ENCODE results near the gene CADM1.

Gene CADM1

DNA sequence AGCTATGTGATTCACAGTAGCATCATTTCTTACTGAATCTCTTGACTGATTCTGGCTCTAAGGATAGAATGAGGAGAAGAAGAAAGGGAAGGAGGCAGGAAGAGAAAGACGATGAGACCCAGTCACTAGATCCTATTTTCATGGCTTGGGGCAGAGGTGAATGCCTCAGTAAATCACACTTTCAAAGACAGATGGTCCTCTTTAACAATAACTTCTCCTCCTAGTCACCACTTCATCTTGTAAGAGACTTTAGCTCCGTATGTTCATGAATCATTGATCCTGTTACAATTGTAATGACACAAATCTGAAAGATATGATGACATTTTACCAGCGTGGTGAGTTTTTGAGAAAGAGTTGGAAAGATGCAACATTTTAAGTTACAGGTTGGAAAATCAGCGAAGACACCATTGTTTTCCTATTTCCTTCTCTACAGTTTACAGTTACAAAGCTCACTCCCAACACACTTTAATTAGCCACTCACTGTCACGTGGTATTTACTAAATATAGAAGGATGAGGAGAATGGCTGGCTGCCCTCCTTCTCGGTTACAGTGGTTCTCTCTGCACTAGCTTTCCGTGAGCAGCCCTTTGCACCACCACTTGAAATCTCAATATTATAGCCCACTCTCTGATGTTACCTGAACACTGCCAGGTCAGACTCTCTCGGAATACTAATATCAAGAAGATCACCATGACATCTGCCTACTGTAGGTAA lies 205.8 kb downstream of the CADM1 start:
- FAIRE-seq (no peak), DNase-seq (ENCODE audit: insufficient read length, low spot score) (no peak)
- no peak for TF ChIP-seq POLR2A (IDR thresholded peaks at IDR 0.05; ENCODE audit: low read depth, low read length)

GRCh38 chr11:115297330-115297729 lies 206.9 kb downstream of the CADM1 start:
- DNase-seq (ENCODE audit: insufficient read length, low spot score) (no peak), FAIRE-seq (no peak)
- no peak for TF ChIP-seq POLR2A (IDR thresholded peaks at IDR 0.05; ENCODE audit: low read depth, low read length)

DNA sequence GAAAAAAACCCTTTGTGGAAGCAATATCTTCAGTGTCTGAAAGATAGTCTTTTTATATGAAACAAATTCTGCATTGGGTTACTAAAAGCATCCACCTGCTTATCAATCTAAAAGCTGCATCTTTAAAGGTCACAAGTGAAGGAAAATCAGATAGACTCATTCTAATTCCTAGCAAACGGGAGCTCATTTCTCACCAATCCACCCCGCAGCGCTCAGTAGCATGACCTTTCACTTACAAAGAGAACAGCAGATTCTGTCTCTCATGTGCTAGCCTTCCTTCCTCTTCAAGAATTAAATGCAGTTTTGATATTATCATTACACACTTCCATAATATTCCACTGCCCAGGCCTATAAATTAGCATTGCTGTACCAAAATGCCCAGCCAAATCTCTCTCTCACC lies 212.9 kb downstream of the CADM1 start:
- no peak for FAIRE-seq
- TF ChIP-seq POLR2A (IDR thresholded peaks at IDR 0.05; ENCODE audit: low read depth, low read length), result no peak
- DNase-seq (ENCODE audit: insufficient read length, low spot score), result no peak

GRCh38 chr11:115290893-115291292 lies 213.3 kb downstream of the CADM1 start:
- DNase-seq (ENCODE audit: insufficient read length, low spot score), result no peak
- FAIRE-seq, result no peak
- TF ChIP-seq POLR2A (IDR thresholded peaks at IDR 0.05; ENCODE audit: low read depth, low read length), result no peak

GRCh38 chr11:115290479-115290878 lies 213.7 kb downstream of the CADM1 start:
- FAIRE-seq (no peak), DNase-seq (ENCODE audit: insufficient read length, low spot score) (no peak)
- no peak for TF ChIP-seq POLR2A (IDR thresholded peaks at IDR 0.05; ENCODE audit: low read depth, low read length)

DNA sequence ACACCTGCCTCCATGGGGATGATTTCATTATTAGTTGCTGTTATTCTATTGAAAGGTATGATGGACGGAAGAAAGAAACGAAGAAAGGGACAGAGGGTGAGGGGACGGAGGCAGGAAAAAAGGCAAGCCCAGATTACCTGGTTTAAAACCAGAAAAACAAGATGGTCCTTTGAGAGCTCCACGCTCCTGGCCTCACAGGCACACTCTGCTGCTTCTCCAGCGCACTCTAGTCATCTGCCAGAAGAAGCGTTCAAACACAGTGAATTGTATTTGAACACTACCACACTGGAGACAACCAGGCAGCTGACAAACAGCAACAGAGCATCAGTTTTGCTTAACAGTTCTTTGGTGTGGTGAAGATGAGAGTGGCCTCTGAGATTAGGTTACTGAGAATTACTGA lies 216.9 kb downstream of the CADM1 start:
- DNase-seq (ENCODE audit: insufficient read length, low spot score) (no peak), FAIRE-seq (no peak)
- no peak for TF ChIP-seq POLR2A (IDR thresholded peaks at IDR 0.05; ENCODE audit: low read depth, low read length)

GRCh38 chr11:115286614-115287013 lies 217.6 kb downstream of the CADM1 start:
- no peak for FAIRE-seq
- DNase-seq (ENCODE audit: insufficient read length, low spot score), result no peak
- no peak for TF ChIP-seq POLR2A (IDR thresholded peaks at IDR 0.05; ENCODE audit: low read depth, low read length)

DNA sequence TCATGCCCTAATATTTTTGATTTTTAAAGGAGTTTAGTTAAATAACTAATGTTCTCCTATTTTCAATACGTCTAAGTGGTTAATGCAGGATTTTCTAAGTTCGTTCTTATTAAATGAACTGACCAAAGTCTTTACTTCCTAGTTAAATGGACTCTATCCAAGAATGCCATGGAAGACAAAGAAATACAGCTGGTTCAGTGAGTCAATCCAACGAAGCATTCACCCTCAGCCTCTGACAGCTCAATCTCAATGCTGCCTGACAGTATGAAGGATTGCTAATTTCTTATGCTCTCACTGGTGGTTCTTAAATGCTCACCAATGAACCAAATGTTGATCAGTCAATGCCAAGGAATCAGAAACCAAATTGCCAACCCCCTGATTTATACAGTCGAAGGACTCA lies 219.4 kb downstream of the CADM1 start:
- DNase-seq (ENCODE audit: insufficient read length, low spot score), result no peak
- no peak for FAIRE-seq
- no peak for TF ChIP-seq POLR2A (IDR thresholded peaks at IDR 0.05; ENCODE audit: low read depth, low read length)

DNA sequence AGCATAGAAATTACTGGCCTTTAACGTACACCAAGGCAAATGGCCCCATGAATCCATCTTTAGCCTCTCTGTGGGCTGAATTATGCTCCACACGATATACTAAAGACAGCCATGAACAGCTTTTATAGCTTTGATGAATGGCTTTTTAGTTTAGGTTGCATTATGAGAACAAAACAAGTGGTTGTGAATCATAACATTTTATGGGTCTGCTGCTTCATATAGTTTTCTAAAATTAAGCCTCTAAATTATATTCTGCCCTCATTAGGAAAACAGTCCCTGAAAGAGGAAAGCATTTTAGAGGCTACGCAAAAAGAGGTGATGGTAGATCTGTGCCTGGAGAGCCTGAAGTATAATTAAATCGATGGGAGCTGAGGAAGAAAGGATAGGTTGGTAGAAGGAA lies 221.3 kb downstream of the CADM1 start:
- TF ChIP-seq POLR2A (IDR thresholded peaks at IDR 0.05; ENCODE audit: low read depth, low read length), result no peak
- no peak for FAIRE-seq

GRCh38 chr11:115280775-115281174 lies 223.4 kb downstream of the CADM1 start:
- FAIRE-seq (no peak), DNase-seq (ENCODE audit: insufficient read length, low spot score) (no peak)
- TF ChIP-seq POLR2A (IDR thresholded peaks at IDR 0.05; ENCODE audit: low read depth, low read length), result no peak

More for the DNA sequence above, 221.3 kb downstream of the CADM1 start:
- DNase-seq (ENCODE audit: insufficient read length, low spot score), result no peak

- no peak for DNase-seq (ENCODE audit: insufficient read length, low spot score)
- FAIRE-seq, result no peak
- no peak for TF ChIP-seq POLR2A (IDR thresholded peaks at IDR 0.05; ENCODE audit: low read depth, low read length)
These were observed 224.1 kb downstream of the CADM1 start for GRCh38 chr11:115279813-115280761.

DNA sequence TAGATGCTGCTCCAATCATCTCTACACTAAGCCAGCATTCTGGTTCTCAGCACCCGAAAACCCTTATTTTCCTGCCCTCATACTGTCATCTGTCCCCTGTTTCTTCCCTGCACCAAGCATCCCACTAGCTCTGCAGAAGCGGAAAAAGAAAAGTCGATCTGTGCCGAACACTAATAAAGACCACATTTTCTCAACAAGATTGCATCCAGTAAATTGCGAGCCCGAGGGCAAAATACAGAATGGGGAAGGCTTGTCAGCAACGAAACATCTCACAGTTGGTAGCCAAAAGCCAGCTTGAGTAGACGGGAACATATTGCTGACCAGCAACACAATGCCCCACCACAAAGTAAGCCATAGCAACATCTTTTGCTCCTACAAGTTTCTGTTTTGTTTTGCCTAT lies 227.4 kb downstream of the CADM1 start:
- no peak for TF ChIP-seq POLR2A (IDR thresholded peaks at IDR 0.05; ENCODE audit: low read depth, low read length)
- FAIRE-seq, result no peak
- no peak for DNase-seq (ENCODE audit: insufficient read length, low spot score)

DNA sequence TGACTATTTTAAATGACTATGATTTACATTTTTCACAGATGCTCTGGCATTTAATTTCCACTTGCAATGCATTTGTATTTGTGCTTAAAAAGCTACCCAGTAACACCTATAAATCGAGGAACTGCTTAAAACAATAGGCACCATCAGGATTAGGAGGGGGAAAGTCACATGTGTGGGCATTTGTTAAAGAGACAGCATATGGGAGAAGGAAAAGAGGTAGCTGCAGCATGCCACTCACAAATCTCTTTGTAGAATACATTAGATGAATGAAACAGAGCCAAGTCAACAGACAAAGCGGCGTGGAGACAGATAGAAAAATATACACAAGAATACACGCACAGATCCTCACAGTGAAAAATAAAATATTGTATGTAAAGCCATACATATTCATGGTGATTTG lies 228.0 kb downstream of the CADM1 start:
- no peak for TF ChIP-seq POLR2A (IDR thresholded peaks at IDR 0.05; ENCODE audit: low read depth, low read length)
- no peak for FAIRE-seq

GRCh38 chr11:115275045-115275444 lies 229.2 kb downstream of the CADM1 start:
- no peak for DNase-seq (ENCODE audit: insufficient read length, low spot score)
- TF ChIP-seq POLR2A (IDR thresholded peaks at IDR 0.05; ENCODE audit: low read depth, low read length), result no peak
- no peak for FAIRE-seq

More for the DNA sequence above, 228.0 kb downstream of the CADM1 start:
- no peak for DNase-seq (ENCODE audit: insufficient read length, low spot score)

DNA sequence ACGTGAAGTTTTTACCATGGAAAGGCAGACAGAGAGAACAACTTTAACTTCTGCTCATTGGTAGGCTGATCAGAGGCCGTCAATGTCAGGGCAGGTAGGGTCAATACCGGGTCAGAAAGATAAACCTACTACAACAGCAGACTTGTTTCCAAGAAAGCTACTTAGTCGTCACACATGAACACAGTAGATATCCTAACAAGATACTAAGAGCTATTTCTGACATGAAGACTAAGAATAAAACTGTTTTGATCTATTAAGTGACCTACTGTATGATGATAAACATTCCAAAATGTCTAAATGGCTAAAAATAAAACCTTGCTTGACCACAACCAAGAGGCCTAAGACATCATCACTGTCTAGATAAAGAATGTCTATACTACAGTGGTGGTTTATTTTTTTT lies 231.3 kb downstream of the CADM1 start:
- DNase-seq (ENCODE audit: insufficient read length, low spot score) (no peak), FAIRE-seq (no peak)
- TF ChIP-seq POLR2A (IDR thresholded peaks at IDR 0.05; ENCODE audit: low read depth, low read length), result no peak
